MM.1S (cell line): ENCODE results near the gene SNX15.

Experiments used
- DNase-seq: peaks from one replicate; pipeline ENCODE4 v3.0.0-alpha.2; 2015
- H2AFZ ChIP-seq: fragments of 300-600 bp; sonication (generic); 2 replicates; pipeline ENCODE4 v1.6.0; 2016; ENCODE audit warnings: antibody characterized with exemption, low read length
- H3F3A ChIP-seq: fragments of 300-600 bp; sonication (generic); 2 replicates; pipeline ENCODE4 v1.6.1; 2016; ENCODE audit warnings: mild to moderate bottlenecking, antibody characterized with exemption, low read length, moderate library complexity, mixed read lengths; ENCODE audit not compliant: insufficient read depth
- H3K27ac ChIP-seq: fragments of 300-600 bp; sonication (generic); 2 replicates; pipeline ENCODE4 v1.5.1; 2016; ENCODE audit warnings: mild to moderate bottlenecking, low read length
- H3K27me3 ChIP-seq: fragments of 300-600 bp; sonication (generic); replicated peaks from 2 replicates; pipeline ENCODE4 v1.6.0; 2016; ENCODE audit warnings: low read length; ENCODE audit not compliant: insufficient read depth
- H3K36me3 ChIP-seq: fragments of 300-600 bp; sonication (generic); replicated peaks from 2 replicates; pipeline ENCODE4 v1.6.1; 2016; ENCODE audit warnings: mild to moderate bottlenecking, low read length, mixed read lengths; ENCODE audit not compliant: insufficient read depth
- H3K4me1 ChIP-seq: fragments of 300-600 bp; sonication (generic); 2 replicates; pipeline ENCODE4 v1.6.1; 2016; ENCODE audit warnings: low read length, mixed read lengths
- H3K4me2 ChIP-seq: fragments of 300-600 bp; sonication (generic); 2 replicates; pipeline ENCODE4 v1.6.0; 2016; ENCODE audit warnings: low read depth, low read length
- H3K4me3 ChIP-seq: fragments of 300-600 bp; sonication (generic); 2 replicates; pipeline ENCODE4 v1.5.1; 2016; ENCODE audit warnings: low read length, mixed read lengths
- H3K79me2 ChIP-seq: fragments of 300-600 bp; sonication (generic); 2 replicates; pipeline ENCODE4 v1.6.1; 2016; ENCODE audit warnings: mixed run types, low read length, mixed read lengths
- H3K9ac ChIP-seq: fragments of 300-600 bp; sonication (generic); 2 replicates; pipeline ENCODE4 v1.6.1; 2016; ENCODE audit warnings: low read length, mixed read lengths
- H3K9me2 ChIP-seq: fragments of 300-600 bp; sonication (generic); replicated peaks from 2 replicates; pipeline ENCODE4 v1.6.1; 2016; ENCODE audit warnings: mild to moderate bottlenecking, low read length, mixed read lengths; ENCODE audit not compliant: insufficient read depth
- H3K9me3 ChIP-seq: fragments of 300-600 bp; sonication (generic); replicated peaks from 2 replicates; pipeline ENCODE4 v1.6.1; 2016; ENCODE audit warnings: mild to moderate bottlenecking, low read length, mixed read lengths; ENCODE audit not compliant: insufficient read depth
- H4K20me1 ChIP-seq: fragments of 300-600 bp; sonication (generic); 2 replicates; pipeline ENCODE4 v1.6.1; 2016; ENCODE audit warnings: mild to moderate bottlenecking, low read length, moderate library complexity, mixed read lengths; ENCODE audit not compliant: insufficient read depth
- EZH2 ChIP-seq: fragments of 300-600 bp; sonication (generic); optimal IDR thresholded peaks from 2 replicates; pipeline ENCODE3; 2017; ENCODE audit warnings: low read depth, mild to moderate bottlenecking, antibody characterized with exemption, low read length, mixed read lengths
- EZH2phosphoT487 ChIP-seq: fragments of 300-600 bp; sonication (generic); IDR thresholded peaks from 2 replicates; pipeline ENCODE4 v1.6.1; 2018; ENCODE audit warnings: antibody characterized with exemption, low read length
- TF ChIP-seq, protein P1 (sequence below): fragments of 300-600 bp; sonication (generic); IDR thresholded peaks from 2 replicates; pipeline ENCODE4 v1.5.1; 2016; ENCODE audit warnings: antibody characterized with exemption, low read length, mixed read lengths

Gene SNX15

DNA sequence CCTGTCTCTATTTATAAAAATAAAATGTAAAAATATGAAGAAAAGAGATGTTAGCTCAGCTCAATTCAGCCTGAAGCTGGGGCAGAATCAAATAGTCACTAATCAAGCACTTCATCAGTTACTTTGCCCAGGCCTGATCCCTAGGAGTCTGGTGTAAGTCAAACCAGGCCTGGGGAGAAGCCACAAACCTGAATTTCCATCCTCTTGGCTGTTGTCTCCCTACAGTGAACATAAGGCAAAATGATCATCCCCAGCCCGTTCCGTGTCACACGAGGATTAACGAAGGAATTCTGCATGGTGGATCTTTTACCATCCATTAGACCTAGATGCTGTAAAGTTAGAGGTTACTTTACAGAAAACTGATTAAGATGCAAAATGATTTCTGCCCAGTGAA lies 37.6 kb downstream of the SNX15 start:
- no peaks in the 10 kb centered on the region for H3K36me3 ChIP-seq
- H3K9me2 ChIP-seq, result no peaks in the 10 kb centered on the region
- TF ChIP-seq EZH2phosphoT487 (no peak), EZH2 (no peak)
- TF ChIP-seq, protein P1, sequence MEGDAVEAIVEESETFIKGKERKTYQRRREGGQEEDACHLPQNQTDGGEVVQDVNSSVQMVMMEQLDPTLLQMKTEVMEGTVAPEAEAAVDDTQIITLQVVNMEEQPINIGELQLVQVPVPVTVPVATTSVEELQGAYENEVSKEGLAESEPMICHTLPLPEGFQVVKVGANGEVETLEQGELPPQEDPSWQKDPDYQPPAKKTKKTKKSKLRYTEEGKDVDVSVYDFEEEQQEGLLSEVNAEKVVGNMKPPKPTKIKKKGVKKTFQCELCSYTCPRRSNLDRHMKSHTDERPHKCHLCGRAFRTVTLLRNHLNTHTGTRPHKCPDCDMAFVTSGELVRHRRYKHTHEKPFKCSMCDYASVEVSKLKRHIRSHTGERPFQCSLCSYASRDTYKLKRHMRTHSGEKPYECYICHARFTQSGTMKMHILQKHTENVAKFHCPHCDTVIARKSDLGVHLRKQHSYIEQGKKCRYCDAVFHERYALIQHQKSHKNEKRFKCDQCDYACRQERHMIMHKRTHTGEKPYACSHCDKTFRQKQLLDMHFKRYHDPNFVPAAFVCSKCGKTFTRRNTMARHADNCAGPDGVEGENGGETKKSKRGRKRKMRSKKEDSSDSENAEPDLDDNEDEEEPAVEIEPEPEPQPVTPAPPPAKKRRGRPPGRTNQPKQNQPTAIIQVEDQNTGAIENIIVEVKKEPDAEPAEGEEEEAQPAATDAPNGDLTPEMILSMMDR, result no peak
- H3K9me3 ChIP-seq, result no peaks in the 10 kb centered on the region
- no peaks in the 10 kb centered on the region for H3K79me2 ChIP-seq
- H3K4me2 ChIP-seq, result no peak overlapping the region
- H3K27me3 ChIP-seq, result no peaks in the 10 kb centered on the region
- H3K27ac ChIP-seq, result no peak overlapping the region
- H3K4me1 ChIP-seq, result peaks cover 17% of the 10 kb centered on the region
- no peaks in the 10 kb centered on the region for H4K20me1 ChIP-seq
- DNase-seq, result no peak
- H3K4me3 ChIP-seq, result no peak overlapping the region
- H3K9ac ChIP-seq, result no peak overlapping the region
- peaks cover 5% of the 10 kb centered on the region; the same call in 1 of the 2 replicates for H3F3A ChIP-seq
- H2AFZ ChIP-seq, result no peak overlapping the region

DNA sequence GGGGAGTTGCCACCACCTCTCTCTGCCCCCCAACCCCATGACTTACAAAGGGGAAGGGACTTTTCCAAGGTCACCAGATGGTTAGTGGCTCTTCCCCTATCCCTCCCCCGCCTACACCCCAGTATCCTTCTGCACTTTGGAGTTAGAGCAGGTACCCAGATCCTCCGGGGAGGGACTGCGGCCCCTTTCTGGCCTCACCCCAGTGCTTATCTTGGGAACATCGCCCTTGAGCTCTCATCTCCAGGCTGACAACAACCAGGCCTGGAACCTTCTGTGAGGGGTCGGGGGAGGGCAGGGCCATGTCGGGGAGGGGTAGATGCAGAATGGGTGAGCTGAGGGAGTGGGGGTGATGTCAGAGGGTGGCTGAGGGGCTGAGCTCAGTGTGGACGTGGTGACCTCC lies 38.6 kb downstream of the SNX15 start:
- Histone ChIP-seq H3K79me2 (no peaks in the 10 kb centered on the region), H3K27ac (no peak overlapping the region), H3K27me3 (no peaks in the 10 kb centered on the region), H3K9ac (no peak overlapping the region), H3K4me3 (no peak overlapping the region), H3K9me3 (no peaks in the 10 kb centered on the region), H3K9me2 (no peaks in the 10 kb centered on the region), H3K4me1 (peaks cover 9% of the 10 kb centered on the region), H3K4me2 (no peak overlapping the region), H3K36me3 (no peaks in the 10 kb centered on the region), H4K20me1 (no peaks in the 10 kb centered on the region), H2AFZ (no peak overlapping the region), H3F3A (peaks cover 5% of the 10 kb centered on the region; the same call in 1 of the 2 replicates)
- no peak for DNase-seq
- TF ChIP-seq, protein P1, result no peak
- no peak for TF ChIP-seq EZH2phosphoT487
- no peak for TF ChIP-seq EZH2

DNA sequence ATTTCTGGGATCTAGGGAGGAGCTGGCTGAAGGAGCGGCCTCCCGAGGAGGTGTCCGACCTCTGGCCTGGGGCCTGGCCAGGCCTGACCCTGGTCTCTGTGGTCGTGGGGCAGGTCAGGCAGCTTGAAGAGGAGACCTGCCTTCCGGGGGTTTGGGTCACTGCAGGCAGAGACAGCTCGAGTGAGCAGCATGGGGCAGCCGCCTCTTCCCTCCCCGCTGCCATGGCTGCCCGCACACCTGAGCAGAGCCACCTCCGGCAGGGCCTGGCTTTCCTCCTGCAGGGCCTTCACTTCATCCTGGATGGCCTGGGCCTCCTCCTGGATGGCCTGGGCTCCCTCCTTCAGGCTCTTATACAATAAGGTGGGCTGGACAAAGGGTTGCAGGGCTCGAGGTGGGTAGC lies 39.1 kb downstream of the SNX15 start:
- TF ChIP-seq, protein P1, result no peak
- TF ChIP-seq EZH2phosphoT487, result no peak
- no peak for TF ChIP-seq EZH2
- Histone ChIP-seq H4K20me1 (no peaks in the 10 kb centered on the region), H3K27ac (no peak overlapping the region), H3K4me3 (no peak overlapping the region), H3K9me2 (no peaks in the 10 kb centered on the region), H3K4me2 (no peak overlapping the region), H3K9me3 (no peaks in the 10 kb centered on the region), H3K36me3 (no peaks in the 10 kb centered on the region), H3K79me2 (no peaks in the 10 kb centered on the region), H3K27me3 (no peaks in the 10 kb centered on the region), H3K9ac (no peak overlapping the region), H3K4me1 (peaks cover 5% of the 10 kb centered on the region), H2AFZ (no peak overlapping the region), H3F3A (peaks cover under 1% of the 10 kb centered on the region; the same call in 1 of the 2 replicates)
- DNase-seq, result no peak
